Testis (tissue), 2 donors: ENCODE results near the gene VWC2.

Source experiments
- POLR2A ChIP-seq: fragments of 450-650 bp; IDR thresholded peaks from one replicate; pipeline ENCODE4 v1.6.1; 2017; ENCODE audit warnings: antibody characterized with exemption, mild to moderate bottlenecking, moderate library complexity
- TF ChIP-seq, protein P1 (sequence below), 3 experiments: fragments of 450-650 bp in 2 of 3; fragments of 200-600 bp in 1 of 3; sonication (generic) in 1 of 3; IDR thresholded peaks; one replicate each; pipeline ENCODE4 v1.5.1; 2016 to 2019; ENCODE audit warnings: antibody characterized with exemption in 3 of 3, mild to moderate bottlenecking in 2 of 3, moderate library complexity in 1 of 3

DNA sequence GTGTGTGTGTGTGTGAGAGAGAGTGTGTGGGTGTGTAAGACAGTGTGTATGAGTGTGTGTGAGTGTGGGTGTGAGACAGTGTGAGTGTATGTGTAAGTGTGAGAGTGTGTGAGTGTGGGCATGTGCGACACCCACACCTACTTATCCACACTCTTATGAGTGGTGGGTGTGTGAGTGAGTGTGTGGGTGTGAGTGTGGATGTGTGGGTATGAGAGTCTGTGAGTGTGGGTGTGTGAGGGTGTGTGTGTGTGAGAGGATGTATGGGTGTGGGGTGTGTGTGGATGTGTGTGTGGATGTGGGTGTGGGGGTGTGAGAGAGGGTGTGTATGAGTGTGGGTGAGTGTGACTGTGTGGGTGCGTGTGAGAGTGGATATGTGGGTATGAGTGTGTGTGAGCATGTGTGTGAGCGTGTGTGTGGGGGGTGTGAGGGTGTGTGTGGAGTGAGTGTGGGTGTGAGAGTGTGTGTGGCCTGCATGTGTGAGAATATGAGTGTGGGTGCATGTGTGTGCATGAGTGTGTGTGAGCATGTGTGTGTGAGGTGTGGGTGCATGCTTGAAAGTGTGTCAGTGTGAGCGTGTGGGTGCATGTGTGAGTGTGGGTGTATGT lies 15.1 kb downstream of the VWC2 start:
- TF ChIP-seq, protein P1, sequence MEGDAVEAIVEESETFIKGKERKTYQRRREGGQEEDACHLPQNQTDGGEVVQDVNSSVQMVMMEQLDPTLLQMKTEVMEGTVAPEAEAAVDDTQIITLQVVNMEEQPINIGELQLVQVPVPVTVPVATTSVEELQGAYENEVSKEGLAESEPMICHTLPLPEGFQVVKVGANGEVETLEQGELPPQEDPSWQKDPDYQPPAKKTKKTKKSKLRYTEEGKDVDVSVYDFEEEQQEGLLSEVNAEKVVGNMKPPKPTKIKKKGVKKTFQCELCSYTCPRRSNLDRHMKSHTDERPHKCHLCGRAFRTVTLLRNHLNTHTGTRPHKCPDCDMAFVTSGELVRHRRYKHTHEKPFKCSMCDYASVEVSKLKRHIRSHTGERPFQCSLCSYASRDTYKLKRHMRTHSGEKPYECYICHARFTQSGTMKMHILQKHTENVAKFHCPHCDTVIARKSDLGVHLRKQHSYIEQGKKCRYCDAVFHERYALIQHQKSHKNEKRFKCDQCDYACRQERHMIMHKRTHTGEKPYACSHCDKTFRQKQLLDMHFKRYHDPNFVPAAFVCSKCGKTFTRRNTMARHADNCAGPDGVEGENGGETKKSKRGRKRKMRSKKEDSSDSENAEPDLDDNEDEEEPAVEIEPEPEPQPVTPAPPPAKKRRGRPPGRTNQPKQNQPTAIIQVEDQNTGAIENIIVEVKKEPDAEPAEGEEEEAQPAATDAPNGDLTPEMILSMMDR (IDR thresholded peaks at IDR 0.05), result no peak
- TF ChIP-seq POLR2A, result no peak
